SK-N-SH (cell line): ENCODE data around the gene HAT1.

Experiments used
- TF ChIP-seq, protein P1 (sequence below): fragments of 200-600 bp; sonication (generic); IDR thresholded peaks from 2 replicates; pipeline ENCODE4 v1.6.1; 2017; ENCODE audit warnings: antibody characterized with exemption, mild to moderate bottlenecking, moderate library complexity
- TF ChIP-seq, protein P2 (sequence below): fragments of 150-350 bp; IDR thresholded peaks from 2 replicates; pipeline ENCODE4 v1.6.1; 2016; ENCODE audit warnings: mild to moderate bottlenecking, low read depth, low read length

DNA sequence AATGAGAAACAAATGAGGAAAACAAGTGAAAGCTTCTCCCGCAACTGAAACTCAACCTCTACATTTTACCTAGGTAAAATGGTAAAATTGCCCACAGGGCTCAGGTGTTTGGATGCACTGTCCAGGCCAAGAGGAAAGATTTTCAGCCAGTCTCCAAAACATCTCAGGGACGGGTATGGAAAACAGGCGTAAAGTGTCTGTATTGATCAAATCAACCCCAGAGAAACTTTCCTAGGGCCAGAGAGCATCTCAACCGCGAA is 361 bp upstream of the HAT1 start:
- TF ChIP-seq, protein P1, sequence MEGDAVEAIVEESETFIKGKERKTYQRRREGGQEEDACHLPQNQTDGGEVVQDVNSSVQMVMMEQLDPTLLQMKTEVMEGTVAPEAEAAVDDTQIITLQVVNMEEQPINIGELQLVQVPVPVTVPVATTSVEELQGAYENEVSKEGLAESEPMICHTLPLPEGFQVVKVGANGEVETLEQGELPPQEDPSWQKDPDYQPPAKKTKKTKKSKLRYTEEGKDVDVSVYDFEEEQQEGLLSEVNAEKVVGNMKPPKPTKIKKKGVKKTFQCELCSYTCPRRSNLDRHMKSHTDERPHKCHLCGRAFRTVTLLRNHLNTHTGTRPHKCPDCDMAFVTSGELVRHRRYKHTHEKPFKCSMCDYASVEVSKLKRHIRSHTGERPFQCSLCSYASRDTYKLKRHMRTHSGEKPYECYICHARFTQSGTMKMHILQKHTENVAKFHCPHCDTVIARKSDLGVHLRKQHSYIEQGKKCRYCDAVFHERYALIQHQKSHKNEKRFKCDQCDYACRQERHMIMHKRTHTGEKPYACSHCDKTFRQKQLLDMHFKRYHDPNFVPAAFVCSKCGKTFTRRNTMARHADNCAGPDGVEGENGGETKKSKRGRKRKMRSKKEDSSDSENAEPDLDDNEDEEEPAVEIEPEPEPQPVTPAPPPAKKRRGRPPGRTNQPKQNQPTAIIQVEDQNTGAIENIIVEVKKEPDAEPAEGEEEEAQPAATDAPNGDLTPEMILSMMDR = no peak
- TF ChIP-seq, protein P2, sequence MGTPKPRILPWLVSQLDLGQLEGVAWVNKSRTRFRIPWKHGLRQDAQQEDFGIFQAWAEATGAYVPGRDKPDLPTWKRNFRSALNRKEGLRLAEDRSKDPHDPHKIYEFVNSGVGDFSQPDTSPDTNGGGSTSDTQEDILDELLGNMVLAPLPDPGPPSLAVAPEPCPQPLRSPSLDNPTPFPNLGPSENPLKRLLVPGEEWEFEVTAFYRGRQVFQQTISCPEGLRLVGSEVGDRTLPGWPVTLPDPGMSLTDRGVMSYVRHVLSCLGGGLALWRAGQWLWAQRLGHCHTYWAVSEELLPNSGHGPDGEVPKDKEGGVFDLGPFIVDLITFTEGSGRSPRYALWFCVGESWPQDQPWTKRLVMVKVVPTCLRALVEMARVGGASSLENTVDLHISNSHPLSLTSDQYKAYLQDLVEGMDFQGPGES = no peak
